ENCODE results near the gene CSTPP1. TPM values are rescaled to one million over a fixed set of nuclear protein-coding genes. Genes with fewer than 3 reads are reported as not detected.
A peak's percentile ranks its signal among the peaks of the same experiment; 100 is the strongest.
"Not testable (repeated sequence)": the region's sequence is repeated elsewhere in the genome, so short reads cannot be mapped to it uniquely, and the experiment has no call there.

CSTPP1 gene
- total RNA-seq, 5 donors from 2014 or later (not counting 1 experiment from before 2014, with no cell fraction given), result 13.3 to 16.9 (median 15.0) TPM

DNA sequence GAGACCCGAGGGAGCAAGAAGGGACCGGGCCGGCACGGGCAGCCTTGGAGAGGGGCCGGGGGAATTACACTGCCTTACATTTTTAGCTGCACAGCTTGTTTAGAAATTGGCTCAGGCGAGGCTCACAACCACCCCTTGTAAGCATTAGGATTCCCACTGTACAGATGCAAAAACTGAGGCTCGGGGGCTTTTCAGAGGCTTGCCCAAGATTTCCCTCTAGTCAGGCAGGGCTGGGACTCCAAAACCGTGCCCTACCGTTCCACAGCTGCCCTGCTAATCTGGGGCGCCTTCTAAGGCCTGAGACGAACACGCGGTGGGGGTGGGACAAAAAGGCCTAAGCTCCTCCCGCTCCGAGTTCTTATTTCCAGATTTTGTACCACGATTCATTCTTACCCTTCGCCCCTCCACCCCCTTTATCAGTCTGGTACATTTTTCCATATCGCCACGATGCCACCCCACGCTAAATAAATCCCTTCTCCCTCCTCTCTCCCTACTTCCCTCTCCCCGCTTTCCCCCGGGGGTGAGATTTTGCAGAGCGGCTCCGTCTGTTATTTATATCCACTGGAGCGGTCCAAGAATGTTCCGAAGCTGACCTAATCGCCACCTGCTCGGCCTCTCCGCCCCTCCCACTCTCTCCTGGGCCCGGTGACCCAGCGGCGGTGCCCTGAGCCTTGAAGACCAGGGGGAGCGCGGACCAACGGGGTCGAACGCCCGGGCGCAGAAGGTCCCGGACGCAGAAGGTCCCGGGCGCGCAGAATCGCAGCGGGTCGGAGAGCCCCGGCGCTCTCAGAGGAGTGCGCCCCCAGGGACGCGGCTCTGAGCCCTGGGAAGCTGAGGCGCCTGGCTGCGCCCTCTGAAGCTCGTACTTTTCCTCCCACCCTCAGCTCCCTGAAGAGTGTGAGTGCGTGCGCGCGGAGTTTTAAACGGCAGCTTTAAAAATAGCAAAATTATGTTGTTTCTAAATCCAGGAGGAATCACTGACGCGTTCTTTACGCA is 250.4 kb downstream of the CSTPP1 start:
- Mint-ChIP-seq H3K27ac (no peak overlapping the region), H3K27me3 (peaks cover 10 to 24% of the 10 kb centered on the region in 2 donors), H3K9me3 (no peaks in the 10 kb centered on the region), H3K4me1 (peaks cover 0 to 7% (median 6%) of the 10 kb centered on the region in 3 donors), H3K4me3 (peak overlapping the region; percentile 69 to 80 (median 79)), H3K36me3 (no peaks in the 10 kb centered on the region)
- Histone ChIP-seq H3K27me3 (replicated peaks in 1 of 2; ENCODE audit: control insufficient read depth in 2 of 2, extremely low read depth in 1 of 2, insufficient read depth in 2 of 2, low read length in 1 of 2) (peaks cover 5 to 63% of the 10 kb centered on the region in 2 experiments), H3K4me3 (ENCODE audit: control insufficient read depth in 1 of 2, extremely low read depth in 1 of 2, low read length in 1 of 2) (peak overlapping the region; percentile 40 to 65), H3K4me1 (ENCODE audit: control insufficient read depth in 1 of 2, extremely low read depth in 1 of 2, insufficient read depth in 2 of 2, low read length in 2 of 2) (peaks cover 8 to 23% of the 10 kb centered on the region in 2 experiments), H3K27ac (ENCODE audit: low read length) (no peak overlapping the region), H3K9me3 (no peaks in the 10 kb centered on the region), H3K36me3 (ENCODE audit: control insufficient read depth in 2 of 2, extremely low read depth in 1 of 2, insufficient read depth in 1 of 2, low read length in 1 of 2) (no peaks in the 10 kb centered on the region)
- WGBS (ENCODE audit: insufficient coverage), result 4% methylated on average over 50 of the region's 63 CpGs
- ATAC-seq (replicated peaks in 1 of 4) (peak; percentile 62 to 74 (median 68)), DNase-seq (peak in 23 of 35 experiments; percentile 15 to 60 (median 37))
- CTCF ChIA-PET, result interaction anchor here (0.6 to 1.8 kb wide), 4 partner anchors 9 to 1115 kb away, joined by 3 to 5 read pairs (median 4); partner anchors contain the start of genes ARFGAP2 (in 1 of the 2) and DDB2 (in 1 of the 2)
- POLR2A ChIA-PET, result interaction anchor here in 1 of 2 donors (0.6 kb wide), 1 partner anchor 97 kb away, joined by 3 read pairs; no protein-coding TSS in a partner anchor

GRCh38 chr11:47187723-47188122 is 251.2 kb downstream of the CSTPP1 start:
- Histone ChIP-seq H3K27ac (ENCODE audit: low read length) (no peak overlapping the region), H3K27me3 (replicated peaks in 1 of 2; ENCODE audit: control insufficient read depth in 2 of 2, extremely low read depth in 1 of 2, insufficient read depth in 2 of 2, low read length in 1 of 2) (peaks cover 7 to 56% of the 10 kb centered on the region in 2 experiments), H3K4me3 (ENCODE audit: control insufficient read depth in 1 of 2, extremely low read depth in 1 of 2, low read length in 1 of 2) (no peak overlapping the region), H3K4me1 (ENCODE audit: control insufficient read depth in 1 of 2, extremely low read depth in 1 of 2, insufficient read depth in 2 of 2, low read length in 2 of 2) (peaks cover 8 to 23% of the 10 kb centered on the region in 2 experiments), H3K9me3 (no peaks in the 10 kb centered on the region), H3K36me3 (ENCODE audit: control insufficient read depth in 2 of 2, extremely low read depth in 1 of 2, insufficient read depth in 1 of 2, low read length in 1 of 2) (no peaks in the 10 kb centered on the region)
- ATAC-seq (replicated peaks in 1 of 4) (no peak), DNase-seq (no peak)
- WGBS (ENCODE audit: insufficient coverage), result 40% methylated on average over 1 of the region's 5 CpGs
- Mint-ChIP-seq H3K4me3 (peak overlapping the region in 2 of 3 donors; percentile 69 to 80), H3K9me3 (no peaks in the 10 kb centered on the region), H3K27ac (no peak overlapping the region), H3K27me3 (peaks cover 10 to 21% of the 10 kb centered on the region in 2 donors), H3K36me3 (no peaks in the 10 kb centered on the region), H3K4me1 (peaks cover 0 to 7% (median 6%) of the 10 kb centered on the region in 3 donors)
- ChIA-PET CTCF (interaction anchor here (1.5 to 1.8 kb wide), 2 partner anchors 10 kb away, joined by 4 to 5 read pairs; partner anchors contain the start of gene ARFGAP2 (in 1 of the 2)), POLR2A (no interaction called here)

GRCh38 chr11:47188259-47188658 is 251.7 kb downstream of the CSTPP1 start:
- Mint-ChIP-seq H3K36me3 (no peaks in the 10 kb centered on the region), H3K9me3 (no peaks in the 10 kb centered on the region), H3K4me1 (peaks cover 0 to 7% (median 6%) of the 10 kb centered on the region in 3 donors), H3K27ac (no peak overlapping the region), H3K4me3 (peak overlapping the region in 1 of 3 donors; percentile 80), H3K27me3 (peaks cover 10 to 19% of the 10 kb centered on the region in 2 donors)
- DNase-seq (no peak), ATAC-seq (replicated peaks in 1 of 4) (no peak)
- H3K4me3 ChIP-seq (ENCODE audit: control insufficient read depth in 1 of 2, extremely low read depth in 1 of 2, low read length in 1 of 2), result no peak overlapping the region
- H3K36me3 ChIP-seq (ENCODE audit: control insufficient read depth in 2 of 2, extremely low read depth in 1 of 2, insufficient read depth in 1 of 2, low read length in 1 of 2), result no peaks in the 10 kb centered on the region
- H3K4me1 ChIP-seq (ENCODE audit: control insufficient read depth in 1 of 2, extremely low read depth in 1 of 2, insufficient read depth in 2 of 2, low read length in 2 of 2), result peaks cover 8 to 23% of the 10 kb centered on the region in 2 experiments
- H3K9me3 ChIP-seq, result no peaks in the 10 kb centered on the region
- no peak overlapping the region for H3K27ac ChIP-seq (ENCODE audit: low read length)
- WGBS (ENCODE audit: insufficient coverage), result no CpG with 5 or more reads among the region's 1 CpG
- ChIA-PET POLR2A (no interaction called here), CTCF (interaction anchor here in 1 of 2 donors (0.6 kb wide), 1 partner anchor 241 kb away, joined by 3 read pairs; no protein-coding TSS in a partner anchor)
- peaks cover 7 to 51% of the 10 kb centered on the region in 2 experiments for H3K27me3 ChIP-seq (replicated peaks in 1 of 2; ENCODE audit: control insufficient read depth in 2 of 2, extremely low read depth in 1 of 2, insufficient read depth in 2 of 2, low read length in 1 of 2)

- no peak overlapping the region for H3K4me3 ChIP-seq (ENCODE audit: control insufficient read depth in 1 of 2, extremely low read depth in 1 of 2, low read length in 1 of 2)
- CTCF ChIA-PET, result interaction anchor here (0.6 to 0.7 kb wide), 3 partner anchors 10 to 392 kb away, joined by 3 to 11 read pairs (median 6); no protein-coding TSS in a partner anchor
- H3K4me3 Mint-ChIP-seq, result no peak overlapping the region
- no peak overlapping the region for H3K27ac Mint-ChIP-seq
- peaks cover 0 to 7% (median 6%) of the 10 kb centered on the region in 3 donors for H3K4me1 Mint-ChIP-seq
- peaks cover 7 to 41% of the 10 kb centered on the region in 2 experiments for H3K27me3 ChIP-seq (replicated peaks in 1 of 2; ENCODE audit: control insufficient read depth in 2 of 2, extremely low read depth in 1 of 2, insufficient read depth in 2 of 2, low read length in 1 of 2)
- no peaks in the 10 kb centered on the region for H3K36me3 ChIP-seq (ENCODE audit: control insufficient read depth in 2 of 2, extremely low read depth in 1 of 2, insufficient read depth in 1 of 2, low read length in 1 of 2)
- H3K27me3 Mint-ChIP-seq, result peaks cover 7 to 9% of the 10 kb centered on the region in 2 donors
- H3K9me3 Mint-ChIP-seq, result no peaks in the 10 kb centered on the region
- POLR2A ChIA-PET, result no interaction called here
- peaks cover 8 to 23% of the 10 kb centered on the region in 2 experiments for H3K4me1 ChIP-seq (ENCODE audit: control insufficient read depth in 1 of 2, extremely low read depth in 1 of 2, insufficient read depth in 2 of 2, low read length in 2 of 2)
- DNase-seq (no peak), ATAC-seq (replicated peaks in 1 of 4) (no peak)
- no peak overlapping the region for H3K27ac ChIP-seq (ENCODE audit: low read length)
- H3K36me3 Mint-ChIP-seq, result no peaks in the 10 kb centered on the region
- WGBS (ENCODE audit: insufficient coverage), result 83% methylated on average over 6 of the region's 11 CpGs
- H3K9me3 ChIP-seq, result no peaks in the 10 kb centered on the region
Measured at GRCh38 chr11:47189100-47189834, 252.7 kb downstream of the CSTPP1 start.

GRCh38 chr11:47191137-47191536 is 254.6 kb downstream of the CSTPP1 start:
- DNase-seq; H3K4me1 Mint-ChIP-seq; H3K4me3 Mint-ChIP-seq; H3K36me3 Mint-ChIP-seq; H3K27ac ChIP-seq (ENCODE audit: low read length); H3K36me3 ChIP-seq (ENCODE audit: control insufficient read depth in 2 of 2, extremely low read depth in 1 of 2, insufficient read depth in 1 of 2, low read length in 1 of 2); H3K27me3 Mint-ChIP-seq; H3K9me3 ChIP-seq; H3K9me3 Mint-ChIP-seq; CTCF ChIA-PET; H3K4me3 ChIP-seq (ENCODE audit: control insufficient read depth in 1 of 2, extremely low read depth in 1 of 2, low read length in 1 of 2); ATAC-seq (replicated peaks in 1 of 4); H3K27ac Mint-ChIP-seq; POLR2A ChIA-PET: not testable (repeated sequence)
- WGBS (ENCODE audit: insufficient coverage), result 93% methylated on average over 5 of the region's 10 CpGs
- Histone ChIP-seq H3K4me1 (ENCODE audit: control insufficient read depth in 1 of 2, extremely low read depth in 1 of 2, insufficient read depth in 2 of 2, low read length in 2 of 2) (peaks cover 3 to 13% of the 10 kb centered on the region in 2 experiments), H3K27me3 (replicated peaks in 1 of 2; ENCODE audit: control insufficient read depth in 2 of 2, extremely low read depth in 1 of 2, insufficient read depth in 2 of 2, low read length in 1 of 2) (peaks cover 7 to 27% of the 10 kb centered on the region in 2 experiments)

- no peaks in the 10 kb centered on the region for H3K9me3 ChIP-seq
- H3K4me3 Mint-ChIP-seq, result no peak overlapping the region
- no peak overlapping the region for H3K27ac Mint-ChIP-seq
- no peaks in the 10 kb centered on the region for H3K36me3 ChIP-seq (ENCODE audit: control insufficient read depth in 2 of 2, extremely low read depth in 1 of 2, insufficient read depth in 1 of 2, low read length in 1 of 2)
- H3K4me1 ChIP-seq (ENCODE audit: control insufficient read depth in 1 of 2, extremely low read depth in 1 of 2, insufficient read depth in 2 of 2, low read length in 2 of 2), result peaks cover 0 to 5% of the 10 kb centered on the region in 2 experiments
- H3K27ac ChIP-seq (ENCODE audit: low read length), result no peak overlapping the region
- no peak overlapping the region for H3K4me3 ChIP-seq (ENCODE audit: control insufficient read depth in 1 of 2, extremely low read depth in 1 of 2, low read length in 1 of 2)
- peaks cover 0 to 2% (median 2%) of the 10 kb centered on the region in 3 donors for H3K4me1 Mint-ChIP-seq
- H3K27me3 ChIP-seq (replicated peaks in 1 of 2; ENCODE audit: control insufficient read depth in 2 of 2, extremely low read depth in 1 of 2, insufficient read depth in 2 of 2, low read length in 1 of 2), result peaks cover 7 to 20% of the 10 kb centered on the region in 2 experiments
- WGBS (ENCODE audit: insufficient coverage), result 100% methylated on average over 1 of the region's 4 CpGs
- H3K27me3 Mint-ChIP-seq, result peaks cover 0 to 5% of the 10 kb centered on the region in 2 donors
- no peak for DNase-seq
- ChIA-PET POLR2A (no interaction called here), CTCF (no interaction called here)
- ATAC-seq (replicated peaks in 1 of 4), result no peak
- H3K36me3 Mint-ChIP-seq, result no peaks in the 10 kb centered on the region
- no peaks in the 10 kb centered on the region for H3K9me3 Mint-ChIP-seq
Measured at GRCh38 chr11:47192111-47192510, 255.6 kb downstream of the CSTPP1 start.

Measured in T-cell (primary cell).